ENCODE results near the gene HK1.
"Not testable (repeated sequence)": the region's sequence is repeated elsewhere in the genome, so short reads cannot be mapped to it uniquely, and the experiment has no call there.

HK1 gene

DNA sequence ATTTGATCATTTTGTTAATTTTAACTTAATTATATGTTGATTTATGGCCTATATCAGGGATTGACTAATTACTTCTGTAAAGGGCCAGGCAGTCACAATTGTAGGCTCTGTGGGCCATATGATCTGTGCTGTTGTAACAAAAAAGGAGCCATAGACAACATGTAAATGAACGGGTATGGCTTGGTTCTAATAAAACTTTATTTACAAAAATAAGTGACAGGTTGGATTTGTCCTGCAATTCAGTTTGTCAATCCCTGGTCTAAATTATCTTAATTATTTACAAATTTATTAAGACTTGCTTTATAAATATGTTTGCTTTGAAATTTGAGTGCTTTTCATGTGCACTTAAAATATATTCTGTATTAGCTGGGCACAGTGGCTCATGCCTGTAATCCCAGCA is 2.9 kb upstream of the HK1 start:
- whole genome bisulfite sequencing, 2 experiments: 100% methylated on average over 1 of the region's 1 CpG; no CpG with 5 or more reads in 1 of the 2 experiments

DNA sequence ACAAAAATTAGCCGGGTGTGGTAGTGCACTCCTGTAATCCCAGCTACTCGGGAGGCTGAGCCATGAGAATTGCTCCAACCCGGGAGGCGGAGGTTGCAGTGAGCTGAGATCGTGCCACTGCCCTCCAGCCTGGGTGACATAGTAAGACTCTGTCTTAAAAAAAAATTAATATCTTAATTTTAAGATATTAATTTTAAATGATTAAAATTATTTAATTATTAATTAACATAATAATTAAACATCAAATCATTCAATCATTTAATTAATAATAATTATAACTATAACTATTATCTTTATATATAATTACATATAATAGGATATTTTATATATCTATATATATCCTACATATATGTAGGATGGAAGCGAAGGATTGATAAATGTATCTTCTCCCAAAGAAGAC is 1.8 kb upstream of the HK1 start:
- Histone ChIP-seq H3K9me3 (ENCODE audit: control insufficient read depth, low read length) (no peaks in the 10 kb centered on the region), H3K4me3 (ENCODE audit: insufficient read depth, low read depth, low read length) (no peak overlapping the region), H3K36me3 (ENCODE audit: control insufficient read depth, insufficient read depth, low read length) (no peaks in the 10 kb centered on the region), H3K27me3 (ENCODE audit: control insufficient read depth, insufficient read depth, low read length, poor library complexity, severe bottlenecking) (no peaks in the 10 kb centered on the region), H3K27ac (ENCODE audit: insufficient read depth, low read depth, low read length, poor library complexity, severe bottlenecking) (no peak overlapping the region), H3K4me1 (ENCODE audit: control insufficient read depth, insufficient read depth, low read length) (no peaks in the 10 kb centered on the region)
- 91 to 97% methylated on average over 5 of the region's 6 CpGs for WGBS, 2 experiments

More for the DNA sequence above, 2.9 kb upstream of the HK1 start:
- Histone ChIP-seq H3K36me3 (ENCODE audit: control insufficient read depth, insufficient read depth, low read length) (no peaks in the 10 kb centered on the region), H3K27me3 (ENCODE audit: control insufficient read depth, insufficient read depth, low read length, poor library complexity, severe bottlenecking) (no peaks in the 10 kb centered on the region), H3K27ac (ENCODE audit: insufficient read depth, low read depth, low read length, poor library complexity, severe bottlenecking) (no peak overlapping the region), H3K4me3 (ENCODE audit: insufficient read depth, low read depth, low read length) (no peak overlapping the region), H3K4me1 (ENCODE audit: control insufficient read depth, insufficient read depth, low read length) (no peaks in the 10 kb centered on the region), H3K9me3 (ENCODE audit: control insufficient read depth, low read length) (no peaks in the 10 kb centered on the region)

DNA sequence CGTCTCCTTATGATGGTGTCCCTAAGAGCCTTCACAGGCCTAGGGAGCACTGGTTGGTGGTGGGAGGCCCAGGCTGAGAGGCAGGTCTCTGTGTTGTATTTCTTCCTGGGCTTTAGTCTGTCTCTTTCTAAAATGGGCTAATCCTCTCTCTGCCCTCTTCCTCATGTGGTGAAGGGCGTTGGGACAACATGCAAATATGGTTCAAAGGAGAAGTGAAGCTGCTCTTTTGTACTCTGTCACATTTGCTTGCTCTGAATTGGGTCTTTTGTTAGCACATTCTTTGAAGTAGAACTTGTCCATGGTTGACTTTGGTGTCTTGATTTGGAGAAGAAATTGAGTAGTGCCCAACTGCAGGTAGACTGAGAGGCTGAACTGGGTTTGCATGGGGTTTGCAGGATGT is 814 bp downstream of the HK1 start:
- no peaks in the 10 kb centered on the region for H3K9me3 ChIP-seq (ENCODE audit: control insufficient read depth, low read length)
- WGBS, 2 experiments: 84 to 85% methylated on average over 2 of the region's 2 CpGs
- H3K4me3 ChIP-seq (ENCODE audit: insufficient read depth, low read depth, low read length): no peak overlapping the region
- H3K27me3 ChIP-seq (ENCODE audit: control insufficient read depth, insufficient read depth, low read length, poor library complexity, severe bottlenecking): no peaks in the 10 kb centered on the region
- no peak overlapping the region for H3K27ac ChIP-seq (ENCODE audit: insufficient read depth, low read depth, low read length, poor library complexity, severe bottlenecking)
- H3K36me3 ChIP-seq (ENCODE audit: control insufficient read depth, insufficient read depth, low read length): no peaks in the 10 kb centered on the region
- H3K4me1 ChIP-seq (ENCODE audit: control insufficient read depth, insufficient read depth, low read length): no peaks in the 10 kb centered on the region

DNA sequence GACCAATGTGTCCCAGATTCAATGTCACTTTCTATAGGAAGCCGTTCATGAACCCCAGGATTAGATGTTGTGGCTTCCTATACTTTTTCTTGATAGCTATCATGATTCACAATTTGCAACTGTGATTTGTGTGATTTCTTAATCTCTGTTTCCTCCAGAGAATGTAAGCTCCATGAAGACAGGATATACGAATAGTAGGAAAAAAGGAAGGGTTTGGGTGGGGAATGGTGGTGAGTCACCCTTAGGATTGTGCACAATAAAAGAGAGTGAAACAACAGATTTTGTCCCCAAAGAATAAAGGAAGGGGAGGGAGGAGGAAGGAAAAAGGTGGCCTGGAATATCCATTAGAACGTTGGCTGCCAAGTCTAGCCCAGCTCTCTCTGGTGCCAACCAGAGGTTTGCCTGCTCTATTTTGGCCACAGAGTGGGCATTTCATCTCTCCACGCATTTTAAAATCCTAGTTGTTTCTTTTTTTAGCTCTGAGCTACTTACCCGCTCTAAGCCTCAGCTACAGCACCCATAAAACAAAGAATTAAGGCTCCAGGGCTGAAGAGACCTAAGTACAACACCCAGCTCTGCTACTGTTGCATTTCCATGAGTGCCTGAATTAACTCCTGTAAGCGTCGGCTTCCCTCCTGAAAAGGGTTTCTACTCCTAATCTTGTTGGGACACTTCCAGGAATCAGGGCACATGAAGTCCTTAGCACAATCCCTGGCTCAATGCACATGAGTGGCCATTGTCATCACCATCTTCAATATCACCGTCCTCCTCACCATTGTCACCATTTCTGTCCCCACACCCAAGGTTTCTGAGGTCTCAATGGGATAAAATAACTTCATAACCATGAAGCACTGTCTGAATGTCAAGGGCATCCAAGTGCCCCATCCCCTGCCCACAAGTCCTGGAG is 3.5 kb downstream of the HK1 start:
- no peaks in the 10 kb centered on the region for H3K9me3 ChIP-seq (ENCODE audit: control insufficient read depth, low read length)
- WGBS, 2 experiments: 91 to 92% methylated on average over 8 of the region's 8 CpGs
- no peak overlapping the region for H3K27ac ChIP-seq (ENCODE audit: insufficient read depth, low read depth, low read length, poor library complexity, severe bottlenecking)
- H3K4me1 ChIP-seq (ENCODE audit: control insufficient read depth, insufficient read depth, low read length): peaks cover 7% of the 10 kb centered on the region
- no peaks in the 10 kb centered on the region for H3K36me3 ChIP-seq (ENCODE audit: control insufficient read depth, insufficient read depth, low read length)
- H3K4me3 ChIP-seq (ENCODE audit: insufficient read depth, low read depth, low read length): no peak overlapping the region
- H3K27me3 ChIP-seq (ENCODE audit: control insufficient read depth, insufficient read depth, low read length, poor library complexity, severe bottlenecking): no peaks in the 10 kb centered on the region

DNA sequence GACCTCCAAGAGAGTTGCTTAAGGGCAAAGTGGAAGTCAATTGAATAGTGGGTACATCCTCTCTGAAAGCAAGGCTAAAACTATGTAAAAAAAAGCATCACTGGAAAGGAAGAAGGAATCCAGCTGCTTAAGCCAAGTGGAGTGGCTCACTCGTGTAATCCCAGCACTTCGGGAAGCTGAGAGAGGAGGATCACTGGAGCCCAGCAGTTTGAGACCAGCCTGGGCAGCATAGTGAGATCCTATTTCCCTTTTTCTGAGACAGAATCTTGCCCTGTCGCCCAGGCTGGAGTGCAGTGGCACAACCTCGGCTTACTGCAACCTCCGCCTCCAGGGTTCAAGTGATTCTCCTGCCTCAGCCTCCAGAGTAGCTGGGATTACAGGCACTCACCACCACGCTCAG is 6.1 kb downstream of the HK1 start:
- H3K4me1 ChIP-seq (ENCODE audit: control insufficient read depth, insufficient read depth, low read length); H3K27me3 ChIP-seq (ENCODE audit: control insufficient read depth, insufficient read depth, low read length, poor library complexity, severe bottlenecking); H3K27ac ChIP-seq (ENCODE audit: insufficient read depth, low read depth, low read length, poor library complexity, severe bottlenecking); H3K36me3 ChIP-seq (ENCODE audit: control insufficient read depth, insufficient read depth, low read length); H3K9me3 ChIP-seq (ENCODE audit: control insufficient read depth, low read length); H3K4me3 ChIP-seq (ENCODE audit: insufficient read depth, low read depth, low read length): not testable (repeated sequence)
- WGBS, 2 experiments: 92 to 94% methylated on average over 6 of the region's 6 CpGs

DNA sequence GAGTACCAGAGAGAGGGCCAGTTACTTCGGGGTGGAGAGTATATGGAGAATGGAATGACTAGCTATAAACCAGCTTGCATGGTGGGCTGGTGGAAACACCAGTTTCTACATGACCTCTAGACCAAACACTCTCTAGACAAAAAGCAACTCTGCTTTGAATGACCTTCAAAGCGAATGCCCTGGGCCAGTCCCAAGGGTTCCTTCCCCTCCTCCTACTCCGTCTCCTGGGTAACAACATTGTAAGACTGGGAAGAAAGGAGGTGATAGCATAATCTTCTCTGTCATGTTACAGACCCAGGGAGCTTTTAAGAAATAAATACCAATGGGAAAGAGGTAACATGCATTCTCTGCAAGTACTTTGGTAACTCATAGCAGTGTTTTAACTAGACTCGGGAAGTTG is 7.4 kb downstream of the HK1 start:
- Histone ChIP-seq H3K27me3 (ENCODE audit: control insufficient read depth, insufficient read depth, low read length, poor library complexity, severe bottlenecking) (no peaks in the 10 kb centered on the region), H3K9me3 (ENCODE audit: control insufficient read depth, low read length) (no peaks in the 10 kb centered on the region), H3K36me3 (ENCODE audit: control insufficient read depth, insufficient read depth, low read length) (no peaks in the 10 kb centered on the region), H3K4me1 (ENCODE audit: control insufficient read depth, insufficient read depth, low read length) (peaks cover 7% of the 10 kb centered on the region), H3K27ac (ENCODE audit: insufficient read depth, low read depth, low read length, poor library complexity, severe bottlenecking) (no peak overlapping the region), H3K4me3 (ENCODE audit: insufficient read depth, low read depth, low read length) (no peak overlapping the region)
- WGBS, 2 experiments: 72 to 89% methylated on average over 2 to 4 of the region's 4 CpGs

DNA sequence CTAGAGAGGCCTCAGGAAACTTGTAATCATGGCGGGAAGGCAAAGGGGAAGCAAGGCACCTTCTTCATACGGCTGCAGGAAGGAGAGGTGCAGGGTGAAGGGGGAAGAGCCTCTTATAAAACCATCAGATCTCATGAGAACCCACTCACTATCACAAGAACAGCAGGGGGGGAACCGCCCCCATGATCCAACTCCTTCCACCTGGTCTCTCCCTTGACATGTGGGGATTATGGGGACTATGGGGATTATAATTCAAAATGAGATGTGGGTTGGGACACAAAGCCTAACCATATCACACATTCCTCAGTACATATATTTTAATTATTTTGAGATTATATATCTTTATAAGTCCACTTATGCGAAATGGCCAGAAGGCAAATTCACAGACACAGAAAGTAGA is 8.9 kb downstream of the HK1 start:
- Histone ChIP-seq H3K4me3 (ENCODE audit: insufficient read depth, low read depth, low read length) (no peak overlapping the region), H3K9me3 (ENCODE audit: control insufficient read depth, low read length) (no peaks in the 10 kb centered on the region), H3K27ac (ENCODE audit: insufficient read depth, low read depth, low read length, poor library complexity, severe bottlenecking) (no peak overlapping the region), H3K4me1 (ENCODE audit: control insufficient read depth, insufficient read depth, low read length) (peaks cover 7% of the 10 kb centered on the region), H3K27me3 (ENCODE audit: control insufficient read depth, insufficient read depth, low read length, poor library complexity, severe bottlenecking) (no peaks in the 10 kb centered on the region), H3K36me3 (ENCODE audit: control insufficient read depth, insufficient read depth, low read length) (no peaks in the 10 kb centered on the region)
- WGBS, 2 experiments: 81 to 90% methylated on average over 2 to 3 of the region's 4 CpGs

DNA sequence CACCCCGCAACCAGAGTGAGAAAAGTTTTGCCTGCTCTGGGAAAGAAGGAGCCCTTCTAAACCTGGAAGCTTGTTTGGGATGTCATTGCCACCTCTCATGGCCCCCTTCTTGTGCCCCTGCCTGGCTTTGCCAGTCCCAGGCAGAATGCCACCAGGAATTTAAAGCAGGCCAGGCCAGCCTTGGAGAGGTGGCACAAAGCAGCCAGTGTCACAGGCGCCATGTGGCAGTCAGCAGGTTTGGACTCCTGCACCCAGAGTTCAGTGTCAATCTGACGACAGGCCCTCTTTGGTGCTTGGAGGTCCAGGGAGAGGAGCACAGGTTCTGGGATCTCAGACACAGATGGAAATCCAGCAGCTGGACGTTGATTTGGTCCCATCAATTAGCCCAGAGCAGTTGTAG is 12.7 kb downstream of the HK1 start:
- H3K4me3 ChIP-seq (ENCODE audit: insufficient read depth, low read depth, low read length): no peak overlapping the region
- no peaks in the 10 kb centered on the region for H3K27me3 ChIP-seq (ENCODE audit: control insufficient read depth, insufficient read depth, low read length, poor library complexity, severe bottlenecking)
- no peak overlapping the region for H3K27ac ChIP-seq (ENCODE audit: insufficient read depth, low read depth, low read length, poor library complexity, severe bottlenecking)
- H3K4me1 ChIP-seq (ENCODE audit: control insufficient read depth, insufficient read depth, low read length): no peaks in the 10 kb centered on the region
- H3K36me3 ChIP-seq (ENCODE audit: control insufficient read depth, insufficient read depth, low read length): no peaks in the 10 kb centered on the region
- 93 to 95% methylated on average over 4 of the region's 4 CpGs for WGBS, 2 experiments
- no peaks in the 10 kb centered on the region for H3K9me3 ChIP-seq (ENCODE audit: control insufficient read depth, low read length)

DNA sequence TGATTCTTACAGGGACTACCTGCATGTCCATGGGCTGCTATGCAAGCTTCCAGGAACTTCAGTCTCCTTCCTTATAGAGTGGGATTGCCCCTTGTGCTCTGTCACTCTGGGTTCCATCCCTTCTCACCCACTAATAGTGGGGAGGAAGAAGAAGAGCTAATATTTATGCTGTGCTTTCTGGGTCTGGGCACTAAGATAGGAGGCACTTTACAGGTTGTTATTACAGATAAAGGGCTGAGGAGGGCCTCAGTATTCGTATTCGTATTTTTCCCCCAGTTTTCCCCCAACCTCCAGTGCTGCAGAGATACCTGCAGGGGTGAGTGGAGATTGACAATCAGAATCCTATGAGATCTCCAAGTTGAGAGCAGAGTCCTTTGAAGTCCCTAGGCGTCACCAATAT is 14.2 kb downstream of the HK1 start:
- no peaks in the 10 kb centered on the region for H3K27me3 ChIP-seq (ENCODE audit: control insufficient read depth, insufficient read depth, low read length, poor library complexity, severe bottlenecking)
- no peak overlapping the region for H3K27ac ChIP-seq (ENCODE audit: insufficient read depth, low read depth, low read length, poor library complexity, severe bottlenecking)
- 59 to 60% methylated on average over 3 of the region's 3 CpGs for WGBS, 2 experiments
- no peaks in the 10 kb centered on the region for H3K9me3 ChIP-seq (ENCODE audit: control insufficient read depth, low read length)
- no peak overlapping the region for H3K4me3 ChIP-seq (ENCODE audit: insufficient read depth, low read depth, low read length)
- H3K36me3 ChIP-seq (ENCODE audit: control insufficient read depth, insufficient read depth, low read length): no peaks in the 10 kb centered on the region
- no peaks in the 10 kb centered on the region for H3K4me1 ChIP-seq (ENCODE audit: control insufficient read depth, insufficient read depth, low read length)

DNA sequence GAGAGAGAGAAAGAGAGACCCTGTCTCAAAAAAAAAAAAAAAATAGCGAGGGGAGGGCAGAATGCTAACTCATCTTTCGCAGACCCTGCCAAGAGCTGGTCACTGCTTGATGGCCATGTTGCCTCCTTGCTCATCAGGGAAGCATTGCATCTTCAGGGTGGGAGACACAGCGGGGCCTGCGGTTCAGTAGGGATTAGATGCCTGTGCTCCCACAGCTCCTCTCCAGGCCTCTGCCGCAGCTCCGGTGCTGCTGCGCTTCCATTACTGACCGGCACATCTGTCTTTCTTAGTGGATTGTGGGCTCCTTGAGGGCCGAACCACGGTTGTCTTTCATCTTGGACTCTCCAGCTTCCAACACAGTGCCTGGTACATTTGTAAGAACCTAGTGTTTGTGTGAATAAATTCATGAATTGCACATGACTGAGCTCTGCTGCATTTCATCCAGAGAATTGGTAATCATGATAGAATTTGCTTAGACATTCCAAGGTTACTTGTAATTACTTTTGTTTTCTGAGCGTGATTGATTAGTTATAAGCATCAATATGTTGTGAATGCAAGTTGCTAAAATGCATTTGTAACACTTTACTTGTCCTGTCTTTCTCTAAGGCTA is 16.8 kb downstream of the HK1 start:
- Histone ChIP-seq H3K4me1 (ENCODE audit: control insufficient read depth, insufficient read depth, low read length) (no peaks in the 10 kb centered on the region), H3K4me3 (ENCODE audit: insufficient read depth, low read depth, low read length) (no peak overlapping the region), H3K27ac (ENCODE audit: insufficient read depth, low read depth, low read length, poor library complexity, severe bottlenecking) (no peak overlapping the region), H3K27me3 (ENCODE audit: control insufficient read depth, insufficient read depth, low read length, poor library complexity, severe bottlenecking) (no peaks in the 10 kb centered on the region), H3K9me3 (ENCODE audit: control insufficient read depth, low read length) (no peaks in the 10 kb centered on the region), H3K36me3 (ENCODE audit: control insufficient read depth, insufficient read depth, low read length) (no peaks in the 10 kb centered on the region)
- 90 to 91% methylated on average over 11 of the region's 11 CpGs for WGBS, 2 experiments

Data from ectodermal cell (in vitro differentiated cells).